Endothelial cell of umbilical vein (primary cell): ENCODE data around the gene NCL.

ENCODE experiments used
- CTCF ChIP-seq, 2 donors: IDR thresholded peaks; 1 replicate in 1 of 2; 2 replicates in 1 of 2; pipeline ENCODE4 v1.5.1; 2011; ENCODE audit warnings: low read length in 2 of 2, mild to moderate bottlenecking in 2 of 2, moderate library complexity in 2 of 2, control low read depth in 1 of 2, inconsistent platforms in 1 of 2, low read depth in 1 of 2; ENCODE audit not compliant: insufficient read depth in 1 of 2; ENCODE audit errors: extremely low read depth in 1 of 2
- MAX ChIP-seq: IDR thresholded peaks from 2 replicates; pipeline ENCODE4 v1.6.1; 2011; ENCODE audit not compliant: insufficient read depth, insufficient read length
- MYC ChIP-seq: IDR thresholded peaks from one replicate; pipeline ENCODE4 v1.6.1; 2011; ENCODE audit warnings: mild to moderate bottlenecking, low read depth, low read length
- POLR2A ChIP-seq: IDR thresholded peaks from 2 replicates; pipeline ENCODE4 v1.6.1; 2012; ENCODE audit warnings: low read depth, mild to moderate bottlenecking, control low read depth, low read length
- POLR2AphosphoS5 ChIP-seq: IDR thresholded peaks from 2 replicates; pipeline ENCODE4 v1.6.1; 2012; ENCODE audit warnings: low read depth, mild to moderate bottlenecking, control low read depth, low read length, moderate library complexity; ENCODE audit not compliant: insufficient read depth

DNA sequence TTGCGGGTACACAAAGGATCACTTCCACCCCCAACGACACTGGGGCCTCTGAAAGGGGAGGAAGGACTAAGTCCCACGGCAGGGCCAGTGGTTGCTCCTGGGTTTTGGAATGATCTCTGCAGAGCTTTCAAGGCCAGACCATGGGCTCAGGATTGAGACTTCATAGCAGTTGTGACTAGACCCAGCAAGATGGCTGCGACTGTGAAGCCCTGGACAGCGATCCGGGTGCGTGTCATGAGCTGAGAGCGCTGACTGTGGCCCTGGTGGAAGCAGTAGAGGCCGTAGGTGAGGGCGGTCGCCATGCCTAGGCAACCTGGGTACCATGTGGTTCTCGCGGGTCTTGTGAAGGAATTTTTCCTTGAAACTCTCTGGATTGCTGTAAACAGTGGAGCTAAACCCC is 27.3 kb downstream of the NCL start:
- TF ChIP-seq CTCF (IDR thresholded peaks at IDR 0.05; ENCODE audit: extremely low read depth in 1 of 2, insufficient read depth in 1 of 2, low read depth in 1 of 2, low read length in 2 of 2): no peak
- no peak for TF ChIP-seq POLR2A
- no peak for TF ChIP-seq MYC
- no peak for TF ChIP-seq MAX
- TF ChIP-seq POLR2AphosphoS5: no peak
